ENCODE results near the gene KCTD10. TPM values are rescaled to one million over a fixed set of nuclear protein-coding genes. Genes with fewer than 3 reads are reported as not detected.

KCTD10 gene
- 55.2 TPM for total RNA-seq (2021; ENCODE audit: unreplicated experiment)
- polyA plus RNA-seq (2012; ENCODE audit: insufficient read length) = 44.6 TPM
- percentile 81 among the genes with signal in this experiment for Bru-seq, nascent RNA
- BruChase-seq, experiment 1, labeled RNA remaining after a 2-hour chase = percentile 88 among the genes with signal in this experiment
- percentile 81 among the genes with signal in this experiment for BruChase-seq, experiment 2, labeled RNA remaining after a 6-hour chase
- long read RNA-seq, full-length matches to known transcripts = 16 of 61 reads
- long read RNA-seq, partial matches to known transcripts = 2 of 61 reads
- long read RNA-seq, other reads (novel, unspliced or antisense) = 43 of 61 reads

GRCh38 chr12:109477185-109477962 lies at the start of gene KCTD10, which contains the start of gene UBE3B:
KCTD10 (minus strand) TSS chr12:109477300; CDS start chr12:109477262, 38 bp downstream.
UBE3B (plus strand) TSS chr12:109477634; CDS start chr12:109483552, 5,918 bp downstream.
- H3K4me1 ChIP-seq (ENCODE audit: control insufficient read depth, insufficient read depth, low read length) = peaks cover 21% of the 10 kb centered on the region
- ChIA-PET CTCF (interaction anchor here (1.3 kb wide), 1 partner anchor 49 kb away, joined by 4 read pairs; no protein-coding TSS in a partner anchor), POLR2A (no interaction called here)
- H3K9me3 ChIP-seq (ENCODE audit: control insufficient read depth, insufficient read depth, low read depth, low read length) = no peaks in the 10 kb centered on the region
- H3K36me3 ChIP-seq (ENCODE audit: control insufficient read depth, insufficient read depth, low read length) = no peaks in the 10 kb centered on the region; the same call in 1 of the 2 replicates
- H3K4me3 ChIP-seq (ENCODE audit: low read depth in 2 of 2, low read length in 2 of 2) = peak within 1 kb of the TSS; percentile 85 to 93
- intact Hi-C loops (cut with micrococcal nuclease; ENCODE audit: unreplicated experiment) (no loop called here), in situ Hi-C loops (cut with HindIII; ENCODE audit: low pct_unique_long_range_greater_than_20kb, low sequenced_read_pairs) (no loop called here)
- peak within 1 kb of the TSS; percentile 95 for H3K27ac ChIP-seq (ENCODE audit: low read length)
- no peaks in the 10 kb centered on the region for H3K27me3 ChIP-seq (ENCODE audit: control insufficient read depth, insufficient read depth, low read length)
- peak; percentile 22 for DNase-seq (ENCODE audit: low read depth, low spot score)
- BruUV-seq (replicated peaks) = no TSS peak
- peak; percentile 74 for TF ChIP-seq POLR2AphosphoS5 (IDR thresholded peaks at IDR 0.05; ENCODE audit: low read depth, low read length)
- TF ChIP-seq CTCF (IDR thresholded peaks at IDR 0.05) = no peak
- TF ChIP-seq REST (IDR thresholded peaks at IDR 0.05; ENCODE audit: insufficient read depth in 1 of 2, low read depth in 2 of 2, low read length in 1 of 2) = peak in 1 of 2 experiments; percentile 28; a peak in 1 of 4 replicates
- TF ChIP-seq TCF7L2 (IDR thresholded peaks at IDR 0.05; ENCODE audit: low read depth, low read length) = no peak
- TF ChIP-seq SIN3A (IDR thresholded peaks at IDR 0.05; ENCODE audit: borderline replicate concordance, insufficient read depth, low read depth, low read length) = 0 out of 2 replicates have a peak, but pooled peaks have one; percentile 44
- peak; percentile 99 for ATAC-seq

- no peaks in the 10 kb centered on the region; the same call in 1 of the 2 replicates for H3K36me3 ChIP-seq (ENCODE audit: control insufficient read depth, insufficient read depth, low read length)
These were observed 48.1 kb upstream of the KCTD10 start for GRCh38 chr12:109525279-109525585.

More at GRCh38 chr12:109525279-109525585, 48.1 kb upstream of the KCTD10 start:
- ChIA-PET CTCF (interaction anchor here (0.6 kb wide), 1 partner anchor 250 kb away, joined by 3 read pairs; no protein-coding TSS in a partner anchor), POLR2A (no interaction called here)
- H3K9me3 ChIP-seq (ENCODE audit: control insufficient read depth, insufficient read depth, low read depth, low read length) = no peaks in the 10 kb centered on the region
- in situ Hi-C loops (cut with HindIII; ENCODE audit: low pct_unique_long_range_greater_than_20kb, low sequenced_read_pairs) (no loop called here), intact Hi-C loops (cut with micrococcal nuclease; ENCODE audit: unreplicated experiment) (no loop called here)
- H3K27ac ChIP-seq (ENCODE audit: low read length) = no peak overlapping the region
- BruUV-seq (replicated peaks) = no TSS peak
- DNase-seq (ENCODE audit: low read depth, low spot score) (no peak), ATAC-seq (no peak)
- no peaks in the 10 kb centered on the region for H3K4me1 ChIP-seq (ENCODE audit: control insufficient read depth, insufficient read depth, low read length)
- no peak overlapping the region for H3K4me3 ChIP-seq (ENCODE audit: low read depth in 2 of 2, low read length in 2 of 2)
- no peaks in the 10 kb centered on the region for H3K27me3 ChIP-seq (ENCODE audit: control insufficient read depth, insufficient read depth, low read length)
- TF ChIP-seq TCF7L2 (IDR thresholded peaks at IDR 0.05; ENCODE audit: low read depth, low read length) = no peak

Measured in Panc1 (cell line).